Astrocyte (in vitro differentiated cells and primary cell): ENCODE data around the gene TUB. TPM values are rescaled to one million over a fixed set of nuclear protein-coding genes. Genes with fewer than 3 reads are reported as not detected.

Experiments used
- DNase-seq: peaks from one replicate; pipeline ENCODE4 v3.0.0-alpha.2; 2010; ENCODE audit warnings: low read depth
- FAIRE-seq: peaks from 2 replicates; lab custom pipeline; 2011; peaks lifted over from hg19 to GRCh38; lab: Jason Lieb, UNC
- H2AFZ ChIP-seq: 2 replicates; pipeline ENCODE4 v1.6.0; 2012; ENCODE audit warnings: low read depth, low read length, inconsistent platforms
- H3K27ac ChIP-seq: 2 replicates; pipeline ENCODE4 v1.5.1; 2011; ENCODE audit warnings: low read depth, low read length, inconsistent platforms
- H3K27me3 ChIP-seq: 2 replicates; pipeline ENCODE4 v1.6.0; 2011; ENCODE audit warnings: low read length, inconsistent platforms; ENCODE audit not compliant: insufficient read depth
- H3K36me3 ChIP-seq: 2 replicates; pipeline ENCODE4 v1.5.1; 2011; ENCODE audit warnings: low read length, inconsistent platforms; ENCODE audit not compliant: insufficient read depth
- H3K4me1 ChIP-seq: 2 replicates; pipeline ENCODE4 v1.5.1; 2011; ENCODE audit warnings: low read length, inconsistent platforms; ENCODE audit not compliant: insufficient read depth
- H3K4me2 ChIP-seq: 2 replicates; pipeline ENCODE4 v1.6.0; 2012; ENCODE audit warnings: low read length, inconsistent platforms
- H3K4me3 ChIP-seq: 2 replicates; pipeline ENCODE4 v1.5.1; 2011; ENCODE audit warnings: low read depth, mild to moderate bottlenecking, low read length, inconsistent platforms; ENCODE audit not compliant: insufficient read depth
- H3K79me2 ChIP-seq: 2 replicates; pipeline ENCODE4 v1.6.0; 2012; ENCODE audit warnings: mild to moderate bottlenecking, low read length, inconsistent platforms; ENCODE audit not compliant: insufficient read depth
- H3K9ac ChIP-seq: 2 replicates; pipeline ENCODE4 v1.6.0; 2012; ENCODE audit warnings: mild to moderate bottlenecking, low read length, inconsistent platforms
- H3K9me3 ChIP-seq: 2 replicates; pipeline ENCODE4 v1.5.1; 2012; ENCODE audit warnings: low read depth, mild to moderate bottlenecking, low read length, inconsistent platforms; ENCODE audit not compliant: insufficient read depth
- H4K20me1 ChIP-seq: 2 replicates; pipeline ENCODE4 v1.6.0; 2012; ENCODE audit warnings: low read length, inconsistent platforms; ENCODE audit not compliant: insufficient read depth
- H3K27ac Mint-ChIP-seq: one replicate; pipeline ENCODE4 v1.8.0; 2021; ENCODE audit warnings: mild to moderate bottlenecking, mixed read lengths; ENCODE audit not compliant: unreplicated experiment
- H3K27me3 Mint-ChIP-seq: one replicate; pipeline ENCODE4 v1.8.0; 2021; ENCODE audit warnings: low read depth, mixed read lengths; ENCODE audit not compliant: unreplicated experiment
- H3K36me3 Mint-ChIP-seq: one replicate; pipeline ENCODE4 v1.8.0; 2021; ENCODE audit warnings: low read depth, mixed read lengths; ENCODE audit not compliant: unreplicated experiment
- H3K4me1 Mint-ChIP-seq: one replicate; pipeline ENCODE4 v1.8.0; 2021; ENCODE audit warnings: low read depth, mixed read lengths; ENCODE audit not compliant: unreplicated experiment
- H3K4me3 Mint-ChIP-seq: one replicate; pipeline ENCODE4 v1.8.0; 2021; ENCODE audit warnings: mild to moderate bottlenecking, moderate library complexity, mixed read lengths; ENCODE audit not compliant: unreplicated experiment
- H3K9me3 Mint-ChIP-seq: one replicate; pipeline ENCODE4 v1.8.0; 2021; ENCODE audit warnings: mild to moderate bottlenecking, mixed read lengths; ENCODE audit not compliant: unreplicated experiment
- CTCF ChIP-seq: IDR thresholded peaks from 2 replicates; pipeline ENCODE4 v1.5.1; 2011; ENCODE audit warnings: low read depth, mild to moderate bottlenecking, inconsistent platforms, low read length, moderate library complexity; ENCODE audit not compliant: insufficient read depth
- EZH2 ChIP-seq: IDR thresholded peaks from 2 replicates; pipeline ENCODE4 v1.6.1; 2012; ENCODE audit warnings: mild to moderate bottlenecking, low read length, inconsistent platforms; ENCODE audit not compliant: insufficient read depth
- total RNA-seq: library from RNA; stranded (reverse); gene quantifications from 2 replicates; pipeline ENCODE4 v1.2.1, GENCODE V29; 2021

Gene TUB
- total RNA-seq, 1 donor from 2014 or later: 5.7 TPM

DNA sequence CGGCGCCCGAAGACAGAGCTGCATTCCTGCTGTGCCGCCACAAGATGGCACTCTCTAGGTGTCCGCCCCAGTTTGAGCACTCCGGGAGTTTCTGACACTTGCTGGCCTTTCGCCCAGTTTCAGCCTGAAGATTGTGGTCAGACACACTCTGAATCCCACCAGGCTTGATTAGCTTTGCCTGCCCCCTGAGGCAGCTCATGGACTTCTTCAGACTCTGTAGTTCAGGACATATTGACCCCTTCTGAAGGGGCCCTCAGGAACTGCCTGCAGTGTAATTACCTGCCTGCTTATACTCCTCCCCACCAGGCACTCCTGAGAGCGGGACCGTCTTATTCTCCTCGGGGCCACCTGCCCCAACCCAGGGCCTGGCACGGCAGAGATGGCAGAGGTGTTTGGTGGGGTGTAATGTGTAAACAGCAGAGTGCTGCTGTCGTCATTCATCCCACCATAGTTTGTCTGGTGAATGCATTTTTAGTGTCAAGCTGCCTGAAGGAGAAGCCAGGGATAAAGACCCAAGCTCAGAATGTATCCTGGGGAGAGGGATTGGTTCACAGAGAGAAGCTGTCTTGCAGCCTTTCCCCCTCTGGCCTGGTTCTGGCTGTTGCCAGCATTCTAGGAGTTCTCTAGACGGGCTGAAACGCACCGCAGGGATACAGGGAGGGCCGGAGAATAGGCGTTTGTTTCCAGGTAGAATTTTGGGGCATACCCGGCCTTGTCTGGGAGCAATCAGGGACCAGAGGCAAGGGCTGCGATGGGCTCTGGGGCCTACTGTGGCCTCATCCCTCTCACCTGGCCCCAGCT is 47.5 kb upstream of the TUB start:
- Histone ChIP-seq H2AFZ (no peak overlapping the region), H3K36me3 (no peaks in the 10 kb centered on the region), H3K4me2 (peak overlapping the region; percentile 67), H3K9ac (no peak overlapping the region), H4K20me1 (no peaks in the 10 kb centered on the region), H3K79me2 (no peaks in the 10 kb centered on the region), H3K27me3 (peaks cover 15% of the 10 kb centered on the region), H3K9me3 (no peaks in the 10 kb centered on the region), H3K4me1 (no peaks in the 10 kb centered on the region), H3K4me3 (no peak overlapping the region), H3K27ac (no peak overlapping the region)
- Mint-ChIP-seq H3K4me3 (no peak overlapping the region), H3K9me3 (peaks cover 5% of the 10 kb centered on the region), H3K27me3 (peaks cover 65% of the 10 kb centered on the region), H3K36me3 (no peaks in the 10 kb centered on the region), H3K27ac (peak overlapping the region; percentile 47), H3K4me1 (peaks cover 6% of the 10 kb centered on the region)
- FAIRE-seq (no peak), DNase-seq (peak; percentile 63)
- peak; percentile 91 for TF ChIP-seq CTCF
- TF ChIP-seq EZH2: no peak

GRCh38 chr11:8034106-8034585 is 46.9 kb upstream of the TUB start:
- Histone ChIP-seq H4K20me1 (no peaks in the 10 kb centered on the region), H3K9me3 (no peaks in the 10 kb centered on the region), H3K79me2 (no peaks in the 10 kb centered on the region), H3K36me3 (no peaks in the 10 kb centered on the region), H2AFZ (no peak overlapping the region), H3K9ac (no peak overlapping the region), H3K4me3 (no peak overlapping the region), H3K4me2 (no peak overlapping the region), H3K27ac (no peak overlapping the region), H3K4me1 (no peaks in the 10 kb centered on the region), H3K27me3 (peaks cover 15% of the 10 kb centered on the region)
- no peak overlapping the region for H3K4me3 Mint-ChIP-seq
- FAIRE-seq (no peak), DNase-seq (no peak)
- peaks cover 6% of the 10 kb centered on the region for H3K4me1 Mint-ChIP-seq
- no peak for TF ChIP-seq CTCF
- no peak for TF ChIP-seq EZH2
- peaks cover 5% of the 10 kb centered on the region for H3K9me3 Mint-ChIP-seq
- H3K27ac Mint-ChIP-seq: no peak overlapping the region
- H3K36me3 Mint-ChIP-seq: no peaks in the 10 kb centered on the region
- H3K27me3 Mint-ChIP-seq: peaks cover 65% of the 10 kb centered on the region

DNA sequence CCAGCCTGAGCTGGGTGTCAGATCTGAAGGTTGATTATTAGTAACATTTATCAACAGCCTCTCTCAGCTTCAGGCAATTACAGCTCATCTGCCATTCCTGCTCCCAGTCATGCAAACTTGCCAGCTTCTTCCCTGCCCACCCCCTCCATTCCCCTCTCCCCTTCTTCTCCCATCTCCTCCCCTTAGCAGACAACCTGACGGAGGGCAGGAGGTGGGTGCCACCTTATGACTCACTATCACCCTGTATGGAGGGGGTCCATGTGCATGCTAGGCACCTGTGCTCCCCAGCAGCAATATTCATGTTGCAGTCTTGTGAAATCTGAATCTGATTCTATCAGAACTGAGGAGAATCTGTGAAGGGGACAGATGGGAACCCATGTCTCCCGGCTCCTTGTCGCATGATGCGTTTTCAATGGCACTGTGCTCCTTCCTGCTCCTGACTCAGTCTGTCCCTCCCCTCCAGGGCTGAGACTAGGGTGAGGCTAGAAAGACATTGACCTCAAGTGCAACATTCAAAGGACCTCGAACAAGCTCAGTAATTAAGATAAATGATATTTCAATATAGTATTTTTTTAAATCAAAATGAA is 46.3 kb upstream of the TUB start:
- peaks cover 6% of the 10 kb centered on the region for H3K4me1 Mint-ChIP-seq

More for the DNA sequence above, 46.3 kb upstream of the TUB start:
- no peak overlapping the region for H3K9ac ChIP-seq
- no peaks in the 10 kb centered on the region for H3K9me3 ChIP-seq
- Mint-ChIP-seq H3K4me3 (no peak overlapping the region), H3K36me3 (peaks cover 4% of the 10 kb centered on the region), H3K9me3 (peaks cover 8% of the 10 kb centered on the region), H3K27ac (no peak overlapping the region), H3K27me3 (peaks cover 66% of the 10 kb centered on the region)
- H3K4me2 ChIP-seq: no peak overlapping the region
- no peak overlapping the region for H2AFZ ChIP-seq
- TF ChIP-seq EZH2 (no peak), CTCF (no peak)
- no peak for DNase-seq
- H3K27ac ChIP-seq: no peak overlapping the region
- no peaks in the 10 kb centered on the region for H3K79me2 ChIP-seq
- H4K20me1 ChIP-seq: no peaks in the 10 kb centered on the region
- no peaks in the 10 kb centered on the region for H3K36me3 ChIP-seq
- H3K4me3 ChIP-seq: no peak overlapping the region
- no peak for FAIRE-seq
- H3K27me3 ChIP-seq: peaks cover 15% of the 10 kb centered on the region
- H3K4me1 ChIP-seq: no peaks in the 10 kb centered on the region
